Non-pigmented ciliary epithelial cell (primary cell): ENCODE data around the gene P4HB.

Experiments
- DNase-seq: peaks from one replicate; pipeline ENCODE4 v3.0.0-alpha.2; 2010; ENCODE audit warnings: low read depth

Gene P4HB

DNA sequence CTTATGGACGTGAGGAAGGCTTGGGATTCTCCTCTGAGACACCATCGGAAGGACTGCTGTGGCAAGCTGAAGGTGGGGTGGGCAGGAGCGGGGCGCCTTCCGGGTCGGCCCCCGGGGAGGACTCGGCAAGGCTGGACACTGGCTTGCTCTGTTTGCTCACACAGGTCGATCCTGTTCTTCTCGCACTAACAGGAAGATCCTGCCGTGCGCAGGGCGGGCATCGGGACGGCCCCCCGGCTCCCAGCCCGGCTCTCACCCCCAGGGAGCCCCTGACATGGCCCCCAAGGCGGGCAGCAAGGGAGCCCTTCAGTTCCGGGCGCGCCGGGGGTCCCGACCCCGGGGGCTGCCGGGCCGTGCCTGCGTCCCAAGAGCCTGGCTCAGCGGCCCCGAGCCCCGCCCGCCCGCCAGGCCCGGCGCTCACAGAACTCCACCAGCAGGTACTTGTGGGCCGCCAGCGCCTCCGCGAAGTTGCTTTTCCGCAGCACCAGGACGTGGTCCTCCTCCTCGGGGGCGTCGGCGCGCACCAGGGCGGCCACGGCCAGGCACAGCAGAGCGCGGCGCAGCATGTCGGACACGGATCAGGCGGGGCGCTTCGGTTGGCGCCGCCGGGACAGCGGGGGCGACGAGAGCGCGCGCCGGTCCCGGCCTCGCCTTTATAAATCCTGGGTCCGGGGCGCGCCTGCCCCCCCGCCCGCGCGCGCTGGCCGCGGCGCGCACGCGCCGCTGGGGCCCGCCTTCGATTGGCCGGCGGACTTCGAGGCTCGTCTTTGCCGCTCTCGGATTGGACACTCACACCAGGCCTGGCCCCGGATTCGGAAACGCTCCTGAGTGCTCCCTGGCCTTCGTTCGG, at the start of gene P4HB:
P4HB (minus strand) TSS at position 630 of the 850 bp plus-strand sequence; CDS start at position 566, 64 bp downstream.
- DNase-seq: no peak

DNA sequence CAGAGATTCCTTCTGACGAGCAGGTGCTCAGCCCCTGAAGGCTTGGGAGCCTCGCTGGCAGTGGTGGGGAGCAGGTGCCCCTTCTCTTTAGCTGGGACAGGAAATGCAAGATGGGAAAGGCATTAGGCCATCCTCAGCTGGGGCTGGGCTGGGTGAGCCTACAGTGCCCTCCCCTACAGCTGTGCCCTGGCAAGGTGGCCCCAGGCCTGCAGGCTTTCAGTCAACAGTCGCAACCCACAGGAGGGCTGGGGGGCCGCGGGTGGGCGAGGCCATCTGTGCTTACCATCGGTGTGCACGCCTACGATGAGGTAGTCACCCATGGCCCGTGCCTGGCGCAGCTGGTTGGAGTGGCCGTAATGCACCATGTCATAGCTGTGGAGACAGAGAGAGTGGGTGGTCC, 48.9 kb upstream of the P4HB start:
- no peak for DNase-seq

DNA sequence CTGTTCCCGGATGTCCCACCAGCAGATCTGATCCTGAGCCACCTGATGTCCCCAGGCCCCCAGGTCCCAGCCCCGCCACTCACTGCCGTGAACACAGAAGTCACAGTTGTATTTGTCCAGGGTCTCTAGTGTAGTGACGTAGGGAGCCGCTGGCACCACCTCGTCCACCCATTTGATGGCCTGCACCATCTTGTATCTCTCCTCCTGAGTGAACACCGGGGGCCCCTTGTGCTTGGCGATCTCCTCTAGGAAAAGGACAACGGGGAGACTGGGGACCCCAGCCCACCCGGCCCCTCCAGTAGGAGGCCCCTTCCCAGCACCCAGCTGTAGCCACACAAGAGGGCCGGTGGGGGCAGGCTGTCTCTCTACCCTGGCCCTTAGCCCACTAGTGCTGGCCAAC, 48.5 kb upstream of the P4HB start:
- DNase-seq: no peak

DNA sequence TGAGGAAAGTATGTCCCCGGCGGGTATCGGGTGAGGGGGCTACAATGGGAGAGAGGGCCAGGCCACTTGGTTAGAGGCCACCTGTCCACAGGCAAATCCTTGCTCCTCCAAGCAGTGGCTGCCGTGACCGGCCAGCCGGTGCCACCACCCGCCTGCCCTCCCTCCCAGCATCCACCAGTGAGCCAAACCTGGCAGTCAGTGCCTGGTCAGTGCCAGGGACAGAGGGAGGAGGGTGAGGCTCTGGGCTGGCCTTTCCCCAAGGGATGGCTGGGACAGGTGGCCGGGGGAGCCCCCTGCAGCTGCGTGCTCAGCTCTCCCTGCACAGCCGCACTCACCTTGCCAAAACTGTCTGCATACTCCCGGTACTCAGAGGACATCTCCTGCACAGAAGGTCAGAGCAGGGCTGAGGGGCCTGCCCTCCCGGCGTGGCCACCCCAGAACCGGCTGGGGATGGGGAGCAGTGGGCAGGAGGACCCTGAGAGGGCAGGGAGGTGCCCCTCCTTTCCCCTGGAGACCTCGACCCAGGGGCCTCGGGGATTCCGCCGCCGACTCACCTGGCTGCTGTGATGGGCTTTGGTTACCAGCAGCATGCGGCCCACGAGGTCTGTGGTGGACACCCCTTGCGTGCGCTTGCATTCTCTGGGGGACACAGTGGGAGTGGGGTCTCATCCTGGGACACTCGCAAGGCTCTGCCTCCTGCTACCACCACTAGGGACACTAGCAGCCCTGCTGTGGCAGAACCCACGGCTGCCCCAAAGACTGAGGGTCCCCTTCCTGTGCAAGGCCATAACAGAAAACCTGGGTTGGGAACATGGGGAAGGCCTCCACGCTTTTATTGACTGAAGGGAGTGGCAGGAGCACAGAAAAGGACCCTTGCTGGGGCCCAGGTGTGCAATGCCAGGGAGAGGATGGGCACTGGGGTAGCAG, 47.1 kb upstream of the P4HB start:
- DNase-seq: no peak

DNA sequence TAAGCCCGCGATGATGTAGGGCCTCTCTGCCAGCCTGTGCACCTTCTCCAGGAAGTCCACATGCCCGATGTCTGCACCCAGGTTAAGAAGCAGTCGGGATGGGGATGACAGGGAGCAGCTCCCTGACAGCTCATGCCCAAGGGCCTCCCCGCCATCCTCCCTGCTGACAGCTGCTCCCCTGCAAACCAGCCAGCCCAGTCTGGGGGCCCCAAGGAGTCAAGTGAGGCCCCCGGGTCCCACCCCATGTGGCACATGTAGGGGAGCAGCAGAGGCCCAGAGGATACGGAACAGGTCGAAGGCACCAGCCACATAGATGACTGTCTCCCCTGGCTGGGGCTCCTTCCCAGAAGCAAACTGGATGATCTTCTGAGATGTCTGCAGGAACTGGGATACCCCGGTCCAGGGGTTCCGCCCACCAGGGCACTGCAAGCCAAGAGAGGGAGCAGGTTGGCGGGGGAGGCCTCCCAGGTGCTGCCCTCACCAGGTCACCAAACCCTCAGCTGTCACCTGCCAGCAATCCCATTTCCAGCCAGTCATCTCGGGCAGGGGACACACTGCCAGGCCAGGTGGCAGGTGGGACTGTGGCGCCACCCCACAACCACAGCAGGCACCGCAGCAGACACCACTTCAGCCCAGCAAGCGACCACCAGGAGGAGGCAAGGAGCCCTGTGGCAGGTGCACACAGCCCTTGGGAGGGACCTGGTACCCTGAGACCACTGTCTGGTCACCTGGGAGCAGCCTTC, 46.3 kb upstream of the P4HB start:
- no peak for DNase-seq

DNA sequence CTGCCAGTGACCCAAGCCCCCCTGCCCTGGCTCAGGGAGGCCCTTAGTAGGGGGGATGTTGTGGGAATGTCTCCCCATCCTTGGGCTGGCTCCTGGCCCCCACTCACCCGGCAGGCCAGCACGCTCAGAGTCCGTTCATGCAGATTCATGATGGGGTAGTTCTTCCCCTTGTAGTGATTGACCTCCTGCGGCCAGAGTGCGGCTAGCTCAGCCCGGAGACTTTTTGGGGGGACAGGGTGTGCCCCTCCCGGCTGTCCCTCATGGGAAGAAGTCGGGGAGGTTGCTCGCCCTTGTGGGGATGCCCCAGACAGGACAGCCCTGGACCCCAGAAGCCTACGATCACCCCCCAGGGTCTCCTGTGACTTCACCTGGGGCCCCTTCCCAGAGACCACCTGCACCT, 45.7 kb upstream of the P4HB start:
- no peak for DNase-seq

DNA sequence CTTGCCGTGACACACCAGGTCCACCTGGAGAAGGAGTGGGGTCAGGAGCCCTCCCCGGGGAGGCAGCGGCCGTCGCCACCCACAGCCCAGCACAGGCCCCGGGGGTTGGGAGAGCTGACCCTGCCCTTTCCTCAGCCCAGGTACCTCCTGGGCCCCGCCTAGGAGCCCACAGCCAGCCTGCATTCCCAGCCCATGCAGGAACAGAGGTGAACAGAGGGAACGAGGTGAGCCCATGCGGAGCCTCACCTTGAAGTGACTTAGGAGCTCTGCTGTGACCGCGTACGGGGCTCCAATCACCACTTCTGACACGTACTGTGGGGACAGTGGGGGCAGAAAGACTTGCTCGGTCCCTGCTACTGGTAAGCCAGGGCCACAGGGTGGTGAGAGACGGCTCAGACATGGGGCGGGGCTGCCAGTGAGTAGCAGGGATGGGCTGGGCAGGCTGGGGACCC, 45.1 kb upstream of the P4HB start:
- no peak for DNase-seq

DNA sequence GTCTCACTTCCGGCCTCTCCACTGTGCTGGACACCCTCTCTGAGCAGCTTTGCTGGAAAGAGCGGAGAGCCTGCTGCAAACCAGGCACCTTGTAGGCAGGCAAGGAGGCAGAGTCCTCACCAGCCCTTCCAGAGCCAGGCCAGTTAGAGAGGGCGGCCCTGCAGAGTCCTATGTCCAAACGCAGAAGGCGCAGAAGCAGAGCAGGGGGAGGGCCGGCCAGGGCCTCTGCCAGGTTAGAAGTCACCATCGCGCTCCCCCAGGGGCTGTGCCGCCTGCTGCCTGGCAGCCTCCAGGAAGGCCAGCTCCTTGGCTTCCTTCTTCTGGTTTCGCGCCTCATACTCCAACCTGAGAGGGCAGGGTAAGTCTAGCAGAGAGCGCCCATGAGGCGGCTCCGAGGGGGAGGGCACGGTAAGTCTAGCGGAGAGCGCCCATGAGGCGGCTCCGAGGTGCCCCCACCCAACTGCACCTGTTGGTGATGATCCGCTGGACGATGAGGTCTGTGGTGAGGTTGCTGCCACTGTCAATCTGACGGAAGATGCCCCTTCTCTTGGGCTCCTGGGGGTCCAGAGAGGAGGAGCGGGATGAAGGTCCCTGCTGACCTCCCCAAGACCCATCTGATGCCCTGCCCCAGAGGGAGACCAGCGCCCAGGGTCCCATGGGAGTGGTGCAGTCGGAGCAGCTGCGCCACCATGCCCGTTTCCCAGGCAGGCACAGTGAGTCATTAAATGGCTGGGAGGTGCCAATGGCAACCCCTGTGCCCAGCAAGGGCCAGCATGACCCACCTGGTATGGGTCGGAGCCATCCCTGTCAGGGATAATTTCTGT, 44.5 kb upstream of the P4HB start:
- DNase-seq: no peak

DNA sequence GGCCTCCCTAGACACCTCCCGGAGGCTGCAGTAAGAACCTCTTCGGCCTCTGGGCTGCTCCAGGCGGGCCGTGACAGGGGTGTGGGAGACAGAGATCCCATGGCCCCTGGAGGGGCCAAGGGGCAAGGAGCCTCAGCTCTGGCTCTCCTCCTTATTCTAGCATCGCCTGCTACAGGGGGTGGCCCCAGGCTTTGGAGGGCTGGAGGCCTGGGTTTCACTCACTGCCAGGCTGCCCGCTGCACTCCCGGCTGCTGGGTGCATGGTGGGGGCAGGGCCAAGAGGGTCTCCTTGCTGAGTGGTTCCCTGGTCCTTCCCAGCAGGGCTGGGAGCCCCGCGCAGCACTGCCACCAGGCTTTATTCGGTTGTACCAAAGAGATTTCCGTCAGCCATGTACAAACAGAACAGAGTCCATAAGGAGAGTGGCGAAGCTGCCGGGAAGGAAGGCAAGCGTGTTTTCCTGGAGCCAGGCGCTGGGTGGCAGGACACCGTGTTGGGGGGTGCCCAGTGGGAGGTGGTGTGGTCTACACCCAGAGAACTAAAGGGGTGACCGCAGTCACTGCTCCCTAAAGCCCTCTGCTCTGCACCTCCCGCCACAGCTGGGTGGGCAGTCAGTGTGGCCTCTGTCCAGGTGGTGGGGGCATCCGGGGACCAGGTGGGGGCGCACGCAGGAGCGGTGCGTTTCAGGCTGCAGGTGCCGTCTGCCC, 43.7 kb upstream of the P4HB start:
- no peak for DNase-seq

DNA sequence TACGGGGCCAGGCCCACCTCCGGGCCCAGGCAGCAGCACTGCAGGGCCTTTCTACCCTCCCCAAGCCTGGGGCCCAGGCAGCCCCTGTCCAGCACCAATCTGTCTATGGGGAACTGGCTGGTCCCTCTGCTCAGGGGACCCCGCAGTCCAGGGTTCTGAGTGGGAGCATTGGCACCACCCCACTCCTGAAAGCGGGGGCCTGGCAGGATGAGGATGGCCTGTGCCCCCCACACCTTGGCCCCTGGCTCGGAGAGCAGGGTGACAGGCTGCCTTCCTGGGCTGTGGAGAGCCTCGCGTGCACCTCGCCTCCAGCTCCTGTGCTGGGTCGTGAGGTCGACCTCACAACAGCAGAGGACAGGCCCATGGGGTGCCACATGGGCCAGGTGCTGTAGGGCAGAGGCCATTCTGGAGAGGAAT, 43.1 kb upstream of the P4HB start:
- no peak for DNase-seq

DNA sequence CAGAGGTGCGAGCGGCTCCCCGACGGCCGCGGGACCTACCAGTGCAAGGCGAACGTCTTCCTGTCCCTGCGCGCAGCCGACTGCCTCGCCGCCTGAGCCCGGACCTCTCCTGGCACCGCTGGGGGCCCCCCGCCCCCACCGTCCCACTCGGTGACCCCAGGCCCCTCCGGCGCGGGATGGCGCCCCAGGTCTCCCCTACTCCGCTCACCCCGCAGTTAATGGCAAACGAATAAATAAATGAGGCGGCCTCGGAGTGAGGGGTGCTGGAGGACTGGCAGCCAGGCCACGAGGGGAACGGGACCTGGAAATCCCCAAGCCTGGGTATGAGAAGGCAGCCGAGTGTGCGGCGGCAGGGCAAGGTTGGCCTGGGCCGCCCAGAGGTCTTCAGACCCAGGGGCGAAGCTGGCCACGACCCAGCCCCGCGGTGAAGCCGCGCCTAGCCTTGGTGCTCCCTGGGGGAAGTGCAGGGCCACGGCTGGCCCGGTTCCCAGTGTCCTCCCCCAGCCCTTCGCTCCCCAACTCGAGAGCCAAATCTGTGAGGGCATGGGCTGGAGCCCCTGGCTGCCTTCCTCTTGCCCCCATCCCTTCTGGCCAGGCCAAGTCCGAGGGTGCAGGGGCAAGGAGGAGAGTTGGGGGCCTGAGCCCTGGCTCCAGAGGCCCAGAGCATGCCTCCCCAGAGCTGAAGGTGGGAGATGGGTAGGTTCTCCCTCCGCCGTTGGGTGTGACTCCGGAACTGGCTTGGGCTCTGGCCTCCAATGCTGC, 42.5 kb upstream of the P4HB start:
- DNase-seq: no peak

DNA sequence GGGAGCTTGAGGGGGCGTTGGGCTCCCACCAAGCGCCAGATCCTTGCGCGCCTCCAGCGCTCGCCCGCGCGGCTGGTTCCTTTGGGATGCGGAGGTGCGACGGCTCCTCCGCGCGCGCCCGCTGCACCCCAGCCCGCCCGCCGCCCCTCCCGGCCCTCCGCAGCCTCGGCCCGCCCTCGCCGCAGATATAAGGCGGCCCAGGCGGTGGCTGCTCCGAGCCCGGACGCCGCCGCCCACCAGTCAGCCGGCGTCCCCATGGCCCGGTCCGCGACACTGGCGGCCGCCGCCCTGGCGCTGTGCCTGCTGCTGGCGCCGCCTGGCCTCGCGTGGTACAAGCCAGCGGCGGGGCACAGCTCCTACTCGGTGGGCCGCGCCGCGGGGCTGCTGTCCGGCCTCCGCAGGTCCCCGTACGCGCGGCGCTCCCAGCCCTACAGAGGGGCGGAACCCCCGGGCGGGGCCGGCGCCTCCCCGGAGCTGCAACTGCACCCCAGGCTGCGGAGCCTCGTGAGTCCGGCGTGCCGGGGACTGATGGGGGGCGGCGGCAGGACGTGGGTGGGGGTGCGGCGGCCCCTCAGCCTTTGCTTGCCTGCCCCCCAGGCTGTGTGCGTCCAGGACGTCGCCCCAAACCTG, 41.8 kb upstream of the P4HB start, which contains the start of gene NPB:
NPB (plus strand) TSS at position 216 of the 630 bp plus-strand sequence; CDS start at position 256, 40 bp downstream.
- DNase-seq: no peak

DNA sequence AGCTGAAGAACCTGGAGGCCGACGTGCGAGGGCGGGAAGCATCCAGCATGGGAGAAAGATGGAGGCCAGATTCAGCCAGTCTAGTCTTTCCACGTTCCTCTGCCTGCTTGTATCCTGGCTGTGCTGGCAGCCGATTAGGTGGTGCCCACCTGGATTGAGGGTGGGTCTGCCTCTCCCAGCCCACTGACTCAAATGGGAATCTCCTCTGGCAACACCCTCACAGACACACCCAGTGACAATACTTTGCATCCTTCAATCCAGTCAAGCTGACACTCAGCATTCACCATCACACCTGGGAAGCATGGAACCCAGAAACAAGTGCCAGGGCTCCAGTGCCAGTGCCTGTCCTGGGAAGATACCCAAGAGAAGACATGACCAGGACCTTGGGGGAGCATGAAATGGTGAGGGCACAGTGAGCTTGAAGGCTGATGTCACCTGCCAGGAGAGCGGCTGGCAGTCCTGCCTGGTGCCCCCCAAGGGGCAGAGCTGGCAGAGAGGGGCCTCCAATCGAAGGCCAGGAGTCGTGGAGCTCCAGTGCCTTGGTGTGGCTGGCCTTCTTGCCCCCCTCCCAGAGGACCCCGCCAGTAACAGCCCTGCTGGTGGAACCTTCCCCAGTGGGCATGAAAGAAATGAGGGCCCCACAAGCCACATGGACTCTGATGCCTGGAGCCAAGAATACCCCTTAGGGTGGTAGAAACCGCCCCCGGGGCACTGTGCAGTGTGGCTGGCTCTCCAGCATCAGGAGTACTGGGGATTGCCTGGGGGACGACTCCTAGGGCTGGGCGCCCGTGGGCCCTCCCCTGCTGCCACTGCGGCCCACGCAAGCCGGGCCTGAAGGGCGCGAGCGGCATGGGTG, 41.1 kb upstream of the P4HB start:
- DNase-seq: no peak

DNA sequence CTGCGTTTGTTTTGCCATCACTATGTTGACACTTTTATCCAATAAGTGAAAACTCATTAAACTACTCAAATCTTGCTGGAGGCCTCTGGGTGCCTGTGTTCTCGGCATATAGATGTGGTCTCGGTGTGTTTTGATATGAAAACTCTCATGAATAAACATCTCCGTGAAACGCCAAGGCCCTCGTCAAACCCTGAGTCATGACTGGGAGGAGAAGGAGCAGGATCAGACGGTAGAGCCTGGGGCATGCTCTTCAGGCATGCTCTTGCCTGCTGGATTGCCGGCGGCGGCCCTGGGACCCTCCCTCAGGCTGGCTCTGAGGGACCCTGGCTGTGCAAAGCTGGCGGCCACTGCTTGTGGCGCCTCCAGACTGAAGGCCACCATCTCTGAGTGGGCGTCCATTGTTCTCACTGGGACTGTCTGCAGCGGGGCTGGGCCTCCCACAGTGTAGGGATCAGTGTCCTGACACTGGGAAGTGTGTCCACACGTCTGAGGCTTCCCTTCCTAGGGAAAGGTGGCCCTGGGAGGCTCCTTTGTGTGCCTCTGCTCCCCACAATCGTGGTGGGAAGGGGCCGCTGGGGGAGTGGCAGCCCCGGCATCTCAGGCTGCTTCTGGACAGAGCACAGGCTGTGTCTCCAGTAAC, 40.0 kb upstream of the P4HB start:
- no peak for DNase-seq

DNA sequence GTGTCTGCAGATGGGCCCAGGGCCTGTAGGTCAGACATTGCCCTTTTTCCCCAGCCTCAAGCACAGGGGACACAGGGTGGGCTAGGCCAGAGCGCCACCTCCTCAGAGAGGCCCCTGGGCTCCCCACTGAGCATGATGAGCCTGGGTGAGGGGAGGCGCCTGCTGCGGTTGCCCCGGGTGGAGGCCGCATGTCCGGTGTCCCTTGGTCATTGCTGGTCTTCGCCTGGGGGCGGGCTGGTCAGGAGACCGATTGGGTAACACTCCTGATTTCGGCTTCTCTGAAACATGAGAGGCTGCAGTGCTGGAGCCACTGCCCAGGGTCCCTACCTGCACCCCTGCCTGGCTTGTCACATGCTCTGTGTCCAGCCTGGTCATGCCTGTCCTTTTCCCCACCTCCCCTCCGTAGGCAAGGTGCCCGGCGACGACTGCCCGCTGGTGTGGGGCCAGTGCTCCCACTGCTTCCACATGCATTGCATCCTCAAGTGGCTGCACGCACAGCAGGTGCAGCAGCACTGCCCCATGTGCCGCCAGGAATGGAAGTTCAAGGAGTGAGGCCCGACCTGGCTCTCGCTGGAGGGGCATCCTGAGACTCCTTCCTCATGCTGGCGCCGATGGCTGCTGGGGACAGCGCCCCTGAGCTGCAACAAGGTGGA, 39.3 kb upstream of the P4HB start:
- no peak for DNase-seq

DNA sequence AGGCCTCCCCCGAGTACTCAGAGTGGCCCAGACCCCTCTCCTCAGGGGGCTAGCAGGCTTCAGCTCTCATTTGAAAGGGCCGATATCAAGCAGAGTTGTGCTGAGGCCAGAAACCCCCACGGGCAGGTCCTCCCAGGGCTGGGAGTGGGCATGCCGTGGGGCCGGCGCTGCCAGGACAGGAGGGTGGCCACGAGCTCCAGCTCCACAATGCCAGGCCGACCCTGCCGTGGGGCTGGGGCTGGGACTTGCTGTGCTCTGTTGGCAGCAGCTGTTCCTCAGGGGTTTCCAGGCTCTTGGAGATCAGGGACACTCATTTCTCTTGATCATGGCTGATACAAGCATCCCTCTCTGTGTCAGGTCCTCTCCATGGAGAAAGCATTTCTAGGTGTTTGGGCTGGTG, 38.5 kb upstream of the P4HB start:
- DNase-seq: no peak
